ENCODE measurements around the gene TUBB3.

The TUBB3 gene

GRCh38 chr16:89893642-89894548 is 29.2 kb upstream of the TUBB3 start:
- no peak for TF ChIP-seq CTCF (IDR thresholded peaks at IDR 0.05; ENCODE audit: low read depth, low read length, missing control alignments)
- DNase-seq (ENCODE audit: extremely low read depth, low read depth) = no peak

GRCh38 chr16:89895482-89896250 is 27.5 kb upstream of the TUBB3 start:
- no peak for TF ChIP-seq CTCF (IDR thresholded peaks at IDR 0.05; ENCODE audit: low read depth, low read length, missing control alignments)
- no peak overlapping the region for H3K4me3 ChIP-seq (replicated peaks; ENCODE audit: low read depth, low read length)
- no peak for DNase-seq (ENCODE audit: extremely low read depth, low read depth)

More at GRCh38 chr16:89893642-89894548, 29.2 kb upstream of the TUBB3 start:
- H3K4me3 ChIP-seq (replicated peaks; ENCODE audit: low read depth, low read length) = no peak overlapping the region

GRCh38 chr16:89897204-89897603 is 25.9 kb upstream of the TUBB3 start:
- no peak for TF ChIP-seq CTCF (IDR thresholded peaks at IDR 0.05; ENCODE audit: low read depth, low read length, missing control alignments)
- H3K4me3 ChIP-seq (replicated peaks; ENCODE audit: low read depth, low read length) = no peak overlapping the region
- no peak for DNase-seq (ENCODE audit: extremely low read depth, low read depth)

GRCh38 chr16:89898201-89898967 is 24.8 kb upstream of the TUBB3 start:
- no peak for TF ChIP-seq CTCF (IDR thresholded peaks at IDR 0.05; ENCODE audit: low read depth, low read length, missing control alignments)
- no peak overlapping the region for H3K4me3 ChIP-seq (replicated peaks; ENCODE audit: low read depth, low read length)
- no peak for DNase-seq (ENCODE audit: extremely low read depth, low read depth)

- no peak overlapping the region for H3K4me3 ChIP-seq (replicated peaks; ENCODE audit: low read depth, low read length)
- no peak for TF ChIP-seq CTCF (IDR thresholded peaks at IDR 0.05; ENCODE audit: low read depth, low read length, missing control alignments)
- no peak for DNase-seq (ENCODE audit: extremely low read depth, low read depth)
Observed at GRCh38 chr16:89899879-89900481, 23.2 kb upstream of the TUBB3 start.

- no peak overlapping the region for H3K4me3 ChIP-seq (replicated peaks; ENCODE audit: low read depth, low read length)
- DNase-seq (ENCODE audit: extremely low read depth, low read depth) = no peak
- no peak for TF ChIP-seq CTCF (IDR thresholded peaks at IDR 0.05; ENCODE audit: low read depth, low read length, missing control alignments)
Observed at GRCh38 chr16:89900885-89901284, 22.3 kb upstream of the TUBB3 start.
